SHP77 (cell line): ENCODE results near the gene COL4A4.
A peak's percentile ranks its signal among the peaks of the same experiment; 100 is the strongest.
"Not testable (repeated sequence)": the region's sequence is repeated elsewhere in the genome, so short reads cannot be mapped to it uniquely, and the experiment has no call there.

ENCODE experiments used
- DNase-seq, 2 experiments: peaks; one replicate each; lab custom pipeline; 2025; lab: John Stamatoyannopoulos, UW

COL4A4 gene

DNA sequence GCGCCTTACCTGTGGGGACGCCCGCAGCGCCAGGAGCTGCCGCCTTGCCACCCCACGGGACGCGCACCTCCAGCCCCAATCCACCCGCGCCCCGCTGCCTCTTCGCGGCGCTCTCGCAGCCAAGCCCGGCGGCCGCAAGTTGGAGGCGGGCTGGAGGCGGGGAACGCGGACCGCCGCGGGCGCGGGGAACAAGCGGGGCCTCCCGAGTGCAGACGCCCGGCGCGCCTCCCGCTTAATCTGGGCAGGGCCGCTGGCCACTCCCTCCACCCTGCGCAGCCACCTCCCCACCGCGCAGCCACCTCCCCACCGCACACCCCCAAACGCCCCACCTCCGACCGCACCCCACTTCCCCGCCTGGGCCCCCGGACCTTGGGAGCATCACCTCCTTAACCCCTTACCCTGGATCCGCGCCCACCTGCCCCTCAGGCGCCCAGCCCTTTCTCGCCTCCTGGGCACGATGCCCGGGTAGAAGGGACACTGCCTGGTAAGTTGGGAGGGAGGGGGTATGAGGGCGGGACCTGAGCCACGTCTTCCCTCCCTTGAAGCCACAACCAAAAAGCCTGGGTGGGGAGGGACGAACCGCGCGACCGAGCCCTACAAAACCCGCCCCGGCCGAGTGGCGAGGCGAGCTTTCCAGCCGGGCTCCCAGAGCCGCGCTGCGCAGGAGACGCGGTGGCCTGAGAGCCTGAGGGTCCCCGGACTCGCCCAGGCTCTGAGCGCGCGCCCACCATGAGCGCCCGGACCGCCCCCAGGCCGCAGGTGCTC, at the start of gene COL4A4, which contains the start of gene COL4A3:
TSS of gene COL4A4 (minus strand) at position 208 of the 765 bp plus-strand sequence. CDS start 16,722 bp downstream, outside the sequence.
TSS of gene COL4A3 (plus strand) at position 627 of the 765 bp plus-strand sequence. CDS start at position 730, 103 bp downstream.
- no peak for DNase-seq

DNA sequence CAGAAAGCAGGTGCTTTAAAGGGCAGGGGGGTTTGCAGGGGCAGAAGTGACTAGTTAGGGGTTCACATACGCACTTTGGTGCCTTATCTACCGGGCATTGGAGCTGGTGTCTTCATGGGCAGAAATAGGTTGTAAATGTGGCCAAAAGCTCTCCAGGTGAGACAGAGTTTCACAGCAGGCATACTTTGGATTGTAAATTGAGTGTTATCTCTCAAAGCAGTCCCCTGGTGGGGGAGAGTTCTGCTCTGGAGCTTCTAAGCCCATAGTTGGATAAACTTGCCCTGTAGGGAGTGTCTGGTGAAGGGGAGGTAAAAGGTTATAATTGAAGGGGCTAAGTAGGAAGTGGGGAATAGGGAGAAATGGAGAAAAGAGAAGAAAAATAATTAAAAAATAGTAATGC, 43.6 kb upstream of the COL4A4 start:
- DNase-seq: no peak

DNA sequence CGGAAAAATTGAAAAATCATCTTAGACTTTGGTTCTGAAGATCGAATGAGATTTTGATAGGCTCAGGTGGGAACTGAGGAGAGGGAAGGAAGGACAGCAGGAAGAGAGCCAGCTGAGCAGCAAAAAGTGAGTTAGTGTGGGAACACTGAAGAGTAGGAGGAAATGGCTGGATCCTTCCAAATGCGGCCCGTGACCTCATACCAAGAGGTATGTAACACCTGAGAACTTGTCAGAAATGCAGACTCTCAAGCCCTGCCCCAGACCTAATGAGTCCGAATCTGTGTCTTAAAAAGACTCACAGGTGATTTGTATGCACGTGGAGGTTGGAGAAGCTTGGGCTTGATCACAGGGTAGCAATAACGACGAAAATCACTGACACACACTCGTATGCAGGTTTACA, 42.4 kb upstream of the COL4A4 start:
- no peak for DNase-seq

DNA sequence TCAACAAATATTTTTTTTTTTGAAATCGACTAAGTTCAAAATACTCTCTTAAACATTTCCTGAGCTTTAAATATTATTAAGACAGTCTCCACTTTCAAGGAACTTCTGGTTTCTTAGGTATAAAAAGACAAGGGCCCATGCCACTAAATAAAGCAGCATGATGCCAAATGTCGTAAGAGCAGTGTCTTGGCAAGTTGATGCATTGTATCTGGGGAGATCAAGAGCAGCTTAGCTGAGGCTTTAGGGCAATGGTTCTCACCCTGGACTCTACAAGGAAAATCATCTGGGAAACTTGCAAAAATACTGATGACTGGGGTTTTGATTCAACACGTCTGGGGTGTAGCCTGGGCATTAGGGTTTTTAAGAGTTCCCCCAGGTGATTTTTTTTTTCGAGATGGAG, 41.7 kb upstream of the COL4A4 start:
- no peak for DNase-seq

DNA sequence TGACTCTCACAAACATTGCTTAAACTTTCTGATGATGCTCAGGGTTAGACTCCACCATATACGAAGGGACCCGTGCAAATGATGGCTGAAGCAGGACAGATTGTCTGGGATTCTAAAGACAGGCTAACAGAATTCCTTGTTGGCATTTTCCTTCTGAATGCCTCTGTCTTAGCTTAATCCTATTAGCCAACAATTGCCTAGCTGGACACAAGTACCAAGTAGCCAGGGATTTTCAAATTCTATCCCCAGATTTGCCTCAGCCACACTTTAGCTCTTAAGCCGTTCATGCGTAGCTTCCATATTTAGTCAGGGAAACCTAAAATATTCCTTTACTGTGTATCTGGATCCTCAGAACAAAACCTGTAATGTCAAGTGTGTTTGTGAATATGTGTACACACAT, 40.4 kb upstream of the COL4A4 start:
- no peak for DNase-seq

DNA sequence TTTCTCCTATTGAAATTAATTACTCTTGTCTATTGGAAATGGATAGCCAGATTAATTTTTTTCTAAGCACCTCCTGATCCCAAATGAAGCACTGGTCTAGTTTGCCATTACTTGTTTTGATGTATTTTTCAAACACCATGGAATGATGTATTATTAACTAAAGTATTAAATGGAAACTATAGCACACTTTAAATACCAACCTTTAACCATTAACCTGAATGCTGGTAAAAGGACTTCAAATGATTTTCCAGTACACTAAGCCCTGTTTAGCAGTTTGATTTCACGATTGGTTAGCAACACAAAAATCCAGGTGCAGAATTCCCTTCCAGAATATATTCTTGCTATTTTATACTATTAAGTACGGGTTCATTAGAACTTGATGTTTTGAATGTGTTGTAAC, 37.8 kb upstream of the COL4A4 start:
- DNase-seq: no peak

DNA sequence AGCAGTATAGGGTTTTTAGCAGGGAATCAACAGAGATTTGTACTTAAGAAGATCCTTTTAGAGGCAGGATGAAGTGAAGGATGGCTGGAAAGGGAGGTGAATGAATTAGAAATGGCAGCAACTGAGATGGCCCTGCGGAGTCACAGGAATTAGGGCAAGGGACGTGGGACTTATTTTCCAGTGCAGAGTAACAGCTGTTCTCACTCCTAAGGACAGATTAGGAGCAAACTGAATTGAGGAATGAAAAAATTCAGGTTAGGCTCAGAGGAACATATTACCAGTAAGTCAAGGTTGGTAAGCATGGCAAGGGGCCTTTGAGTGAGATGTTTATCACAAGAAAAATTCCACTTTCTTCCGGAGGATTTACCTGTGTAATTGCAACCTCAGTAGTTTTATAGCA, 34.9 kb upstream of the COL4A4 start:
- no peak for DNase-seq

DNA sequence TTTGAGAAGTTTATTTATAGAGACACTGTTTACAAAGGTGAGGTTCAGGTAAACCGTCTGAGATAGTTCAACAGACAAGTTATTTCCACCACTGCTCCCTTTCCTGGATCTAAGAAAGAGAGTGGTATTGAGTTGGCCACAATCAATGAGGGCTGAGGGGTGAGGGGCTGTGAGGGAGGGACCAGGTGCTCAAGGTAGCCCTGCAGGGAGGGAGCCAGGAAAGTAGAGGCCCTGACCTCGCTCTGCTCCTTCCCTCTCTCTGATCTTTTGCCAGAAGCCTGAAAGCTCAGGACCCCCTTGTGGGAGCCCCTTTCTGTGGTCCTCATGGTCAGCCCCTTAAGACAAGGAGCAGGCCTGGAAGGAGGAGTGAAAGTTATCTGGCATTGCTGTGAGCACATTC, 30.2 kb upstream of the COL4A4 start:
- DNase-seq: no peak

DNA sequence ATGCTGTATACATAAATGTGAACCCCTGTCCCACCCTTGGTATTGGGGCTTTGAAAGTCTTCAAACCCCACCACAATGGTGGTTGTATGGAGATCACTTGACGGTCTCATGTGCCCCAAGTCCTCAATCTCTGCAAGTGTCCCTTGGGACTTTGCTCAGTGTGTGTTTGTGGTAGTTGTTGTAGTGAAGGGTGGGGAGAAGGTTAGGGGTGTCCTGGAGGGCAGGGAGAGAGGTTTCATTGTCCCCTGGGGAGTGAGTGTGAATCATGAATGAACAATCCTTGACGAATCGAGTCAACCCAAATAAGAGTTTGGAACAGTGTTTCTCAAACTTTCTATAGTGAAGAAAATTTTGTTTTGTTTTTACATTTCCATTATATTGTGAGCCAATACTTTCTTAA, 28.5 kb upstream of the COL4A4 start:
- no peak for DNase-seq

DNA sequence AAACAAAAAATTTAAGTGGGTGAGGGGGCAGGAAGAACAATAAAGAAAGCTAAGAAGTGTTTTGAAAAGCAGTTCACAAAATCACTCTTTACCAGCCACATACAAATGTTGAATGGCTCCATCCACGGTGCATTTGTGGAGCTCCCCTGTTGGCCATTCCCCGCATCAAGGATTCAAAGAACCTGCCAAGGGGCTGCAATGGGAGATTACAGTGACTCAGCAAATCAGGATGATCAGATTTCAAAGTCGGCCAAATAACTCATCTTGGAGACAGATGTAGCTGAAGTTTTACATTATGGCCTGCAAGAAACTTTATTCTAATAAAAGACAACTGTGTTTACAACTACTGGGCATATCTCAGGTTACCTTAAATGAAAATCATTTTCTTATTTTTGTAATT, 27.4 kb upstream of the COL4A4 start:
- no peak for DNase-seq

DNA sequence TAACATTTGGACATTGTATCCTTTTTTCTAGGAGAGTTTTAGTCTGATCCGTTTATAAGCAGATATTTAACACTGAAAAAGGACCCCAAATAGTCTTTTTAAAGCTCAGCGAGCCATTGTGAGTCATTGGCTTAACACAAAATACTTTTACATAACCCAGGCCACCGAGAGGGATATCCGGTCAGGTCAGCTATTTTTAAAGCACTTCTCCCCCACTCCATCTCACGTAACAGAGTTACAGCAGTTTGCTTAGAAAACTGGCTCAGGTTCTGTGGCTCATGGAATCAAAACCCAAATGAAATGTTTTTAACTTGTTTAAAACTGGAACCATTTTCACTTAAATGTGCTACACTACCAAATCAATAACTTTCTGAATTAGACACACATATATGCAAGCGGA, 24.3 kb upstream of the COL4A4 start:
- DNase-seq: no peak

DNA sequence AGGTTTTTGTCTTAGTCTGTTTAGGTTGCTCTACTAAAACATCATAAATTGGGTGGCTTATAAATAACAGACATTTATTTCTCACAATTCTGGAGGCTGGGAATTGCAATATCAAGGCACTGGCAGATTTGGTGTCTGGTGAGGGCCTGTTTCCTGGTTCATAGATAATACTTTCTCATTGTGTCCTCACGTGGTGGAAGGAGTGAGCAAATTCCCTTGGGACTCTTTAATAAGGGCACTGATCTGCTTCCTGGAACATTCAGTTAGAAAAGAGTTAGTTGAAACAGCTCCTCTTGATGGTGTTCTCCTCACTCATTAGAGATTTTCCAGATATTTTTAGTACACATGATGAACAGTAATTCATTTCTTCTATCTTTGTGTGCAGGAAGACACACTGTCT, 22.7 kb upstream of the COL4A4 start:
- DNase-seq: no peak

DNA sequence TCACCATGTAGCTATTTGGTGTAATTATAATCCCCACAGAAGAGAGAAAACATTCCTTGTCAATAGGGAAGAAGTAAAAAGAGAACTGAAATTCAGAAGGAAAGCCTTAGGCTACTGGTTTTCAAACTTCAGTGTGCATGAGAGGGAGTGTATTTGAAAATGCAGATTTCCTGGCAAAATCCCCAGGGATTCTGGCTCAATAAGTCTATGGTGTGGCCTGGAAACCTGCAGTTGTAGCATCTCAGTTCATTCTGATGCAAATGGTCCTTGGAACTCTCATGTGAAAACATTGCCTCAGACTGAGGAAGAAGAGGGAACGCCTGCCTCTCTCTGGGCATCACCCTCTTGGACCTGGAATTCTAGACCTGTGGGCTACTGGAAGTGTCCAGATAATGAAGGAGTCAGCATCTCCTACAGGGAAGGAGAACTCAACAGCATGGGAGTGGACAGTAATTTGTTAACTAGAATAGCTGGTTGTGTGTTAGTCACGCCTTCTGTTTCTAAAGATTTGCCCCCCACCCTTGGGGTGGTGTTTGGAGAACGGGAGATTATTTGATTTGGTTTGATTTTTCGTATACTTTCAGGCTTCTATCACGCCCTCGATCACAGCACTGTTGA, 21.7 kb upstream of the COL4A4 start:
- DNase-seq: no peak

DNA sequence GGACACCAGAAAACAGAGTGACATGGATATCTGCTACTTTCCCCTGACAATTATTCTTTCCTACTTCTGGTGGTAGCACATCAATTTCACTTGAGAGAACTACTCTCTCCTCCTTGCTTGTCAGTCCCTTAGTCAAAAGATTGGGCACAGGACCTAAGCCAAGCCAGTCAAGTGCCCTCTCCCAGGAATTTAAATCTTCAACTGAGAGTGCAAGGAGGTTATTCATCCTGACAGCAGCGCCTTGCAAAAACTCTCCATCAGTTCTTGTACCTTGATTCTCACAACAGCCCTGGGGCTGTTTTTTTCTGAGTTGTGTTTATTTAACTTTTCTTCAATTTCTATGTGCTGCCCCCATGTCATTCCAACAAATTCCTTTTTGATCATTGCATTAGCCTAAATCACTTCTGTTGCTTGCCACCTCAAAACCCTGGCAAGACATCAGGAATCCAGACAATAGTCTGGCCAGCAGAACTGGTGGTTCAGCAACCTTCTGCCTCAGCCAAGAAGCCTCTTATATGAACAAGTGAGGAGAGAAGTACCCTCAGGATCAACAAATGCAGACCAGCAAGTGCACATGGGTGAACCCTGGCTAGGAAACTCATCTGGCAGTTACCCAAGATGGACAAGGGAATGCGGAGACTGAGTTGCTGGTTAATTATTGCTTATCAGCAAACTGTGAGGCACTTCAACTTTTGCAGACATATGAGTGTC, 19.8 kb upstream of the COL4A4 start:
- no peak for DNase-seq

DNA sequence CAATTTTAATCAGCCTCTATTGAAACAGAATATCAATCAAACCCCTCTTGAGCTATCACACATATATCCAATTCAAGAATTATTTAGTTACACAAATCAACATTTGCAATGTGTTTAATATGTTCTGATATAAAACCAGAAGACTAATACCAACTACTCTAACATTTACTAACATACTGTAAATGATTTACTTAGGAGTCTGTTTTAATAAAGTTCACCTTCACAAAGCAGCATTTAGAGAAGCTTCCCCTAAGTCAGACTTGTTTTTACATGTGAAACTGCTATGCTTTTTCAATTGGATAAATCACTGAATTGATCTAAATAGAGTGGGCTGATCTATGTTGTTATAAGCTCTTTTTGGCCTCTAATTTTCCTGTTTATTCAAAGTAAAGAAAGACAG, 18.8 kb upstream of the COL4A4 start:
- DNase-seq: no peak

DNA sequence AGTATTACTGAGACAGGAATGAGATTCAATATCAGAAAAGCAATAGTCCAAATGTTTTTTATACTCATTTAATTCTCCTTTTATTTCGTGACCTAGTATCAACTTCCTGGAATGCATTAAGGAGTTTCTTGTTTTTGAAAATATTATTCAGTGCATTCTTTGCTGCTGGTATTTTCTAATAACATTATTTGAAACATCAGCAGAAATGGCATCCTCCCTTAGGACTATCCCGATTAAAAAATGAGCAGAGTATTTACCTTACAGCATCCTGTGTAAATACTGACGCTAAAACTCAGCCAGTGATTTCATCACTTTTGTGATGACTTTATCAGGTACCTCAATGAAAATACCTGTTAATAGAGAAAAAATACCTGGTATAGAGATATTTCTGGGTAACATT, 16.8 kb upstream of the COL4A4 start:
- no peak for DNase-seq

DNA sequence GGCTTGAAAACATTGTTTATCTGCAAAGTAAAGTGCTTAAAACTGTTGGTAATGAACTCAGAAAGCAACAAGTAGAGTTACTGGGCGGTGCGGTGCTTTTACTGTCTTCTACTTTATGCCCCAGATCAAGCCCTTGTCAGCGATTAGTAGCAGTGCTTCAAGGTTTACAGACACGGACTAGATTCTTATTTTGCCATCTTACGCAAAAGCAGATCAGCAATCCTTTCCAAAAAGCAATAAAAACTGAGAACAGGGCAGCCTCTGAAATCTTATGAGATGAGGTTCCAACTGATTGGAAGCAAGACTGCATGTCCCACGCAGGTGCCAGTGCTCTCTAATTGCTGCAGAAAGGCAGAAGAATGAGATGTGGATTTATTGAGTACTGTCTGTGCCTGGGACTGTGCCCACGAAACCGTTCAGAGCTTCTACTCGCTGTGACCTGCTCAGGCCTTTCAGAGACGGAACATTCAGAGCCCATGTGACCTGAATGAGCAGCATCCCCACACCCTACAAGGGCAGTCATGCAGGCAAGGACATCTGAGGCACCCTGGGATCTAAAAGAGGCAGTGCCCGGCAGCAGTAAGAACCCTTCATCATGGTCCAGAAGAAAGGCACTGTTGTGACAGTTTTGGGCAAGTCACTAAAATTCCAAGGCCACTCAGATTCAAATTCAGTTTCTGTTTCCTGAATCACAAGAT, 16.1 kb upstream of the COL4A4 start:
- no peak for DNase-seq

DNA sequence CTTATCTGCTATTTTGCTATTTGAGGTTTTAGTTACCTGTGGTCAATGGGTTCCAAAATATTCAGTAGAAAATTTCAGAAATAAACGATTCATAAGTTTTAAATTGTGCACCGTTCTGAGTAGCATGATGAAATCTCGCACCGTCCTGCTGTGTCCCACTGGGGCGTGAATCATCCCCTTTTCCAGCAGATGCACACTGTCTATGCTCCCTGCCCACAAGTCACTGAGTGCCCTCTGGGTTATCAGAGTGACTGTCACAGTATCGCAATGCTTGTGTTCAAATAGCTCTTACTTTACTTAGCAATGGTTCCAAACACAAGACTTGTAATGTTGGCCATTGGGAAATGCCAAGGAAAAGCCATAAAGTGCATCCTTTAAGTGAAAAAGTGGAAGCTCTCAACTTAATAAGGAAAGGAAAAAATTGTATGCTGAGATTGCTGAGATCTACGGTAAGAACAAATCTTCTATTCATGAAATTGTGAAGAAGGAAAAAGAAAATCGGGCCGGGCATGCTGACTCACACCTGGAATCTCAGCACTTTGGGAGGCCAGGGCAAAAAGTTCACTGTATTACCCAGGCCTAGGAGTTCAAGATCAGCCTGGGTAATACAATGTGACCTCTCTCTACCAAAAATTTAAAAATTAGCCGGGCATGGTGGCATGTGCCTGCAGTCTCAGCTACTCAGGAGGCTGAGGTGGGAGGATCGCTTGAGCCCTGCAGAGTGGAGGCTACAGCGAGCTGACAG, 13.8 kb upstream of the COL4A4 start:
- no peak for DNase-seq

DNA sequence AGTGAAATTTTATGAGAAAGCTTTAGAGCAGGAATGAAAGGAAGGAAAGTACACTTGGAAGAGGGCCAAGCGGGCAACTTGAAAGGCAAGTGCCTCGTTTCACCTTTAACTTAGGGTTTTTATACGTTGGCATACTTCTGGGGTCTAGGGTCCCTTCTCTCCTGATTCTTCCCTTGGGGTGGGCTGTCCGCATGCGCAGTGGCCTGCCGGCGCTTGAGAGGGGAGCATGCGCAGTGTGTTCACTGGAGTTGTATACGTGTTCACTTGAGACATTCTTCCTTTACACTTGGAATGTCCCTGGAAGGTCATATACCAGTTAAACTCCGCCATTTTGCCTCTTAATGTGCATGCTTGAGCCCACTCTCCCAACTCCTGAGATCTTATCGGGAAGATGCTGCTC, 7.8 kb upstream of the COL4A4 start:
- DNase-seq: not testable (repeated sequence)

DNA sequence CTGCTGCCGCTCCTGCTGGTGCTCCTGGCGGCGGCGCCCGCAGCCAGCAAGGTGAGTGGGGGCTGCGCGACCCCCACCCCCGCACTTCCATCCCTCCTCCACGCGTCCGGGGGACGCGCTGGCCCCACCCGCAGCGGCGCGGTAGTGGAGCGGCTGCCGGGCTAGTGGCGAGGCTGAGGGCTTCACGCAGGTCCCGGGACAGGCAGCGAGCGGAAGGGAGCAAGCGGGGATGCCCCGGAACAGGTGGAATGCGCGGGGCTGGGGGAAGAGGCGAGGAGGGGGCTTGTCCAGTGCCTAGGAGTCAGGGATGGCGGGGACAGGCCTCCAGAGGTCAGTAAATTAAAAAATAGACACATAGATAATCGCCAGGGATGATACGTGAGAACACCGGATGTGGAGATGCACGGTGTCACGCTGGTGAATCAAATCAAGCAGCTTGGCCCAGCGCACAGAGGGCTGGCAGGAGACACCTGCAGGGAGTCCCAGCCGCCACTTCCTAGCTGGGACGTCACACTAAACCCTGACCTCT, 822 bp upstream of the COL4A4 start:
- DNase-seq: peak; percentile 0 to 13

DNA sequence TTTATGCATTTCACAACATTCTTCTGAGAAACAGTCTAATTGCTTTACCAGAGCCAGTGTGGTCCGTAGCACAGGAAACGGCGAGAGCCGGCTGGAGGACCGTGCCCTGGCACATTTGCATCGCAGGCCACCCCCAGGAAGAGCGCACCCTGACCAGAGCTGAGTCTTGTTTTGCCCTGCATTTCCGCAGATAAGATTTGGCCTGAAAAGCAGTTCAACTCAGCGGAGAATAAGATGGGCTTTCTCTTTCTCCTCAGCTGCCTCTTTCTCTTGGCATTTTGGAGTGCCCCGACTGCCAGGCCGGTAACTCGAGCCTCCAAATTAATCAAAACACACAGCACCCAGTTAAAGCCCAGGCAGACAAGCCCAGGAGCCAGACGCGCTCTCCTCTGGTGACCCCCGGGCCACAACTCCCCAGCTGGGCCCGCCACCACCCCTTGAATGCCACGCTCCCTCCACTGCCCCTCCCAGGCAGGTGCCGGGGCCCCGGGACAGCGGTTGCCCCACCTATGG, 464 bp downstream of the COL4A4 start:
- DNase-seq: no peak
